Activated naive CD4-positive, alpha-beta T cell treated with anti-CD3 and anti-CD28 coated beads, Interleukin-2, amount 50 U/mL, for 16 hours (primary cell): ENCODE measurements around the gene KCTD2.
"Not testable (repeated sequence)": the region's sequence is repeated elsewhere in the genome, so short reads cannot be mapped to it uniquely, and the experiment has no call there.

ENCODE experiments used
- DNase-seq: peaks from one replicate; pipeline ENCODE4 v3.0.0-alpha.2; 2020

The KCTD2 gene, protein sequence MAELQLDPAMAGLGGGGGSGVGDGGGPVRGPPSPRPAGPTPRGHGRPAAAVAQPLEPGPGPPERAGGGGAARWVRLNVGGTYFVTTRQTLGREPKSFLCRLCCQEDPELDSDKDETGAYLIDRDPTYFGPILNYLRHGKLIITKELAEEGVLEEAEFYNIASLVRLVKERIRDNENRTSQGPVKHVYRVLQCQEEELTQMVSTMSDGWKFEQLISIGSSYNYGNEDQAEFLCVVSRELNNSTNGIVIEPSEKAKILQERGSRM

DNA sequence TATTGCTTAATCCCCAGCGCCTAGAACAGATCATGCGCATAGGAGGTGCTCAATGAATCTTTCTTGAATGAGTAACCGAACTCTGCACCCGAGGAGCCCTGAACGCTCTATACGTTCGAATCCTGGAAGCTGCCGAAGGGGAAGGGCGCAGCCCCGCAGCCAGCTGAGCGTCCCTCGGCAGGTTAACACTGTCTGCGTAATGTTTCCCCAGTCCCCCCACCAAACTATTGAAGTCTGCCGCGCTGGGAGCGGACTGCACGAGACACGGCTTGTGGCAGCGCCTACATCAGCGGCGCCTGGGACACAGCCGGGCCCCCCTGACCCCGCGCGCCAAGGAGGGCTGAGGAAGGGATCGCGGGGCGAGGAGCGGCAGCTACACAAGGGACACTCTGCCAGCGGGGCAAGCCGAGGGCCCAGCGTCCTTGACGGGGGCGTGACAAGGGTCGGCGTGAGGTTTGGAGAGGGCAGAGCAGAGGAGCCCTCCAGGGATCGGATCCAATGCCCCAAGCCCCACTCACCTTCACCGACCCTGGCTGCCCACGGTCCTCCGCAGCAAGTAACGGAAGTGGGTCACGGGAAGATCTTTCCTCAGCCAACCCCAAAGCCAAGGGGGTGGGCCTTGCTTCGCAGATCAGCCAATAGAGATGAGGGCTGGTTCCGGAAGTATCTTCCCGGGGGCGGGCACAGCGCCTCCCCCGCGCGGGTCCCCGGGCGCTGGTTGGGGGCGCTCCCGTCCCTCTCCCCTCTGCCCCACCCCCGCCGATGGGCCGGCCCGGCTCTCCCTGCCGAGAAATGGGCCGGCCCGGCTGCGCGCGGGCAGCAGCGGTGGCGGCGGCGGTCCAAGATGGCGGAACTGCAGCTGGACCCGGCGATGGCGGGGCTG, at the start of gene KCTD2, which contains the start of gene ATP5PD:
Gene KCTD2 (plus strand): TSS at position 819 of the 883 bp plus-strand sequence. CDS start 26 bp downstream, at position 845.
Gene ATP5PD (minus strand): TSS at position 563 of the 883 bp plus-strand sequence. CDS start 4,319 bp downstream, outside the sequence.
- peak; percentile 95 for DNase-seq

- no peak for DNase-seq
Observed at GRCh38 chr17:74998783-74999182, 48.2 kb upstream of the KCTD2 start.

DNA sequence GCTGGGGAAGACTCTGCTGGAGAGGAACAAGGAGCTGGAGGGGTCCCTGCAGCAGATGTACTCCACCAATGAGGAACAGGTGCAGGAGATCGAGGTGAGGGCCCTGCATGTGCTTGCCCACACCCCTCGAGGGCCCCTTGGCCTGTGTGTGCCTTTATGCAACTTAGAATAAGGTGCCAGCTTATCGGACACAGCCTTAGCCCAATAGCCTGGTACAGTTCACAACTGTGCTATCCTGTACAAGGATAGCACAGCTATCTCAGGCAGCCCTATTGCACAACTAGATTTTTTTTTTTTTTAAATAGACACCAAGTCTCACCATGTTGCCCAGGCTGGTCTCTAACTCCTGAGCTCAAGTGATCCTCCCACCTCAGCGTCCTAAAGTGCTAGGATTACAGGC, 47.5 kb upstream of the KCTD2 start:
- DNase-seq: no peak

DNA sequence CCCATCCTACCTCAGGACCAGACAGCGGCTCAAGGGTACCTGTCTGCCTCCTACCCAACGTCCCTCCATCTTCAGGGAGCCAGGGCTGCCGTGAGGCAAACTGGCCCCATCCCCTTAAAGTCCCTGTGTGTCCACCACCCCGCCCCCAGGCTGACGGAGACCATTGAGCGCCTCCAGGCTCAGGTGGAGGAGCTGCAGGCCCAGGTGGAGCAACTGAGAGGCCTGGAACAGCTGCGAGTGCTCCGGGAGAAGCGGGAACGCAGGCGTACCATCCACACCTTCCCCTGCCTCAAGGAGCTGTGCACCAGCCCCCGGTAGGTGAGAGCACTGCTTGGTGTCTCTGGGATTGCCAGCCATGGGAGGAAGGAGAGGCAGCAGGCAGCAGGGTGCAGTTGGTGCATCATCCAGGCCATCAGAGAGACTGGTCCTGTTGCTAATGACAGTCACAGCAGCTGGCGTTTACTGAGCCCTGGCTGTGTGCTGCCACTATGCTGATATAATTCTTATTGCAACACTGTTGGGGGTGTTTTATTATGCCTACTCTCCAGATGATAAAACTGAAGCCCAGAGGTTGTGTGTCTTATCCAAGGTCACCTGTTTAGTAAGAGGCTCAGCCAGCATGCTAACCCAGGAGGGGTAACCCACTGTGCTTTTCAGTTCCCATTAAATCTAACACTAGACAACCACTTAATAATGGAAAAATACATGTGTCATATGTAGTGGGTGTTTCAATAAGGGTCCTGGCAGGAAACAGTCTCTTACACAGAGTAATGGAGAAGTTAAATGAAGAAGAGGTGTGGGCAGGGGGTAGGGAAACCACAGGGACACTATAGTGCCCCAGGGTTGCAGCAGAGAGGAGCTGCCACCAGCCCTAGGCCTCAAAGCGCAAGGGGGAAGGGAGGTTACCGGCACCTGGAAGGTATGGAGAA, 44.8 kb upstream of the KCTD2 start:
- no peak for DNase-seq

GRCh38 chr17:75003070-75003956, 43.7 kb upstream of the KCTD2 start:
- no peak for DNase-seq

- DNase-seq: no peak
Observed at GRCh38 chr17:75003957-75004355, 43.1 kb upstream of the KCTD2 start.

DNA sequence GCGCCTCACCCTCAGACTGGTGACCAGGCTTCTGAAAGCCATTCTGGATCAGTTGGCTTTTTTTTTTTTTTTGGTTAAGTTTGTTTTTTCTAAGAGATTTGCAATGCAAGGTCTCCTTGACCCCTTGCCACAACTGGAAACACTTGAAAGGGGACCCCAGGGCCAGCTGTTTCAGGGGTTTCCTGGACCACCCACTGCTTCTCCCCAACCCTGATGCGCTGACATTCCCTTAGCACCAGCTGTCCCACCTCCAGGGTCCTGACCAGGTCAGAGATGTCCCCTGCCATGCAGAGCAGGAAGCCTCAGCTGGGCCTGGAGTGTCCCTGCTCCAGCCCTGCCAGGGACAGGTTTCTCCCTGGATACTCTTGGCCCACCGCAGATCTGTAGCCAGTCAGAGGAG, 42.7 kb upstream of the KCTD2 start:
- no peak for DNase-seq

GRCh38 chr17:75005291-75005690, 41.7 kb upstream of the KCTD2 start:
- DNase-seq: no peak

GRCh38 chr17:75006084-75006483, 40.9 kb upstream of the KCTD2 start:
- not testable (repeated sequence) for DNase-seq

- DNase-seq: no peak
Observed at GRCh38 chr17:75006653-75007052, 40.4 kb upstream of the KCTD2 start.

- no peak for DNase-seq
Observed at GRCh38 chr17:75008373-75008772, 38.7 kb upstream of the KCTD2 start.

GRCh38 chr17:75009139-75009724, 37.8 kb upstream of the KCTD2 start:
- DNase-seq: no peak

DNA sequence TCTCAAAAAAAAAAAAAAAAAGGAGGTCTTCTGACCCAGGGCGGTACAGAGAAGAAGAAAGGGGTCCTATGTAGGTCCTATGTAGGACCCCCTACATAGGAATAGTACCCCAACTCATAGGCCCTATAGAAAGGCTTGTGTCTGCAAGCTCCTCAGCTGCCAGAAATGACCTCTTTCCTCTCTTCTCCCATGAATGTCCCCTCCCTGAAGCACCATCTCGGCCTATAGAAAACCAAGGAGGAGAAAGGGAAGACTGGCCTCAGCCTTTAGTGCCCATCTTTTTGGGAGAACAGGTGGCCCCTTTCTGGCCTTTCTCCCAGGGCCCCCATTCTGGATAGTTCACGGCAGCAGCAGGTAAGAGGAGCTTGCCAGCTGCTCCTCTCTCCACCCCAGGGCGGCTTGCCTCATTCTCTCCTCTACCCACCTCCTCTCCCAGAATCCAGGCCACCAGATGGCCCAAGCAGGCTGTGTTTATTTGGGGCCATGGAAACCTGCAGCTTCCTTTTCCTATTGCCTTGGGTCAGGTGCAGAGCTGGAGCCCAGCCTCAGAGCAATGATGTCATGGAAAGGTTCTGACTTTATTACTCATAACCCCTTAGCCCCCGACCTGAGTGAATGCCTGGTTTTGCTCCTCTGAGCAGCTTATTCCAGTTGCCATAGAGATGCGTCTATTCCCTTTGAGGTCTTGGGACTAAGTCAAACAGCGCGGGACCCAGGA, 36.2 kb upstream of the KCTD2 start:
- DNase-seq: no peak

DNA sequence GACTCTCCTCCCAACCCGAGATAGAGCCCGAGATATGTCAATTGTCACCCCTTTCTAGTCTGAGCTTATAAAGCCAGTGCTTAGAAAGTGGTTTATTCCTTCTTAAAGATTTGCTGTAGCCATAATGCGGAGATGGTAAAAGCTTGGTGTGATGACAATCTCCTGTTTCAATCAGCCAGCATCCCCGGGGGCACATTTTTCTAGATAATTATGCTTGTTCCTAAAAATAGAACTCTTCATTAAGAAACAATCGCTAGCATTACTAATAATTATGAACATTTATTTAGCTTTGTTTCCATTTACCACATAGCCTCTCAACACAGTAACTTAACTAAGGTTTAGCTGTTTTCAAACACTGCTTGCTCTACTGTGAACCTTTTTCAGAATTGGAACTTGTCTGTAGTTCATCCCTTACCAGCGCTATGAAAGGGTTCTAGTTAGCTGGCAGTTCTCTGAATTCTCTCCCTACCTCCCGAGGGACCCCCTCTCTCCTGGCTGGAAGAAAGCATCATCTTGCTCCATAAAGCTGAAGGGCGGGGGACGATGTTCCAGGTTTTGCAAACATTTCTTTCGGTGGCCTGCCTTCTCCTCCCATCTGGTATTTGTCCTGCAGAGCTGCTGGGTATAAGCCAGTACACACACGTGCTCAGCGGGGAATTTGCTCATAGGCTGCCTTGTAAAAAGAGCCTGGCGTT, 35.5 kb upstream of the KCTD2 start:
- DNase-seq: no peak

DNA sequence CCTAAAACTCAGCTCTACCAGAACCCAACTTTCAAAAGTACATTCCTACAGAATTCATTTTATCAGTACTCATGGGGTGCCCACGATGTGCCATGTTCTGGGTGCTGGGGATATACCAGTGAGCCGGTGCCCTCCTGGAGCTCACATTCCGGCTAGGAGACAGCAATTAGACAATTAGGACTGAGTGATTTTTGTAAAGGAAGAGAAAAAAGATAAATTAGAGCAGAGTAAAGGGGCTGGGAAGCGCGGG, 35.0 kb upstream of the KCTD2 start:
- no peak for DNase-seq

- DNase-seq: peak; percentile 85
Observed at GRCh38 chr17:75012346-75013091, 34.5 kb upstream of the KCTD2 start, which contains the start of gene MRPL58. Gene MRPL58 (plus strand): TSS chr17:75012670. CDS start chr17:75012687, 17 bp downstream.

GRCh38 chr17:75013092-75013559, 33.9 kb upstream of the KCTD2 start:
- no peak for DNase-seq

DNA sequence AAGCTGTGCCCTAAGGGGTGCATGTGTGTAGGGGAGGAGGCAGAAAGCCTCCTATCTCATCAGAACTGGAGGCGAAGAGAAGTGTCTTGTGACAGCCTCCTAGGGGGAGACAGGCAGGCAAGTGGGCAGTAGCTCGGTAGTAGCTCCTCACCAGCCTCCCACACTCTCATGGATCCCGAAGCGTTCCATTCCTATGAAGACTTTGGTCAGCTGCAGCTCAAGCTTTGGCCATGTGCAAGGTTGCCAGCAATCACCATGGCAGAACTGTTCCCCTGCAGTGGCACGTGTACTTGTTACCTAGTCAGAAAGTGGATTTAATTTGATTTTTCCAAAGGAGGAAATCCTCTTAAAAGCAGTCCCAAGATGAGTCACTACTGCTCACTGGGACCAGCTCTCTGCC, 27.9 kb upstream of the KCTD2 start:
- no peak for DNase-seq

DNA sequence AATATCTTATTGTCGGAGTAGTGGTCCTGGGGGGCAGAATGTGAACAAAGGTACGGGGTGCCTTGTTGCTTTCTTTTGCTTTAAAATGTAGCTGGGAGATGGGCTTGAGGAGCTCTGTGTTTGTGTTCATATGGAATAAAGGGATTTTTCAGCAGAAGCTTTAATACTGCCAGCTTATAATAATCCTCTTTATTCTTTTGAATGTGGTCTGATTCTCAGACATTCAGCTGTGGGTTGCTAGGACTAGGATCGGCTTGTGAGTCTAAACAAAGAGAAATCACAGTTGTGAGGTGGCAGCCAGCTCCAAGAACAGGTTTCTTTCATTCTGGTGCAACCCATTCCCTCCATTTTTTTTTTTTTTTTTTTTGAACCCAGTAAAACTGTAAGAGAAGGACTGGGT, 27.3 kb upstream of the KCTD2 start:
- DNase-seq: no peak
